Measurements from ENCODE around the gene GJC2. TPM values are rescaled to one million over a fixed set of nuclear protein-coding genes. Genes with fewer than 3 reads are reported as not detected.

GJC2 gene
- polyA plus RNA-seq, 2 of the 4 experiments (the other 2 are of a cell fraction), result 0.09 to 0.48 TPM

DNA sequence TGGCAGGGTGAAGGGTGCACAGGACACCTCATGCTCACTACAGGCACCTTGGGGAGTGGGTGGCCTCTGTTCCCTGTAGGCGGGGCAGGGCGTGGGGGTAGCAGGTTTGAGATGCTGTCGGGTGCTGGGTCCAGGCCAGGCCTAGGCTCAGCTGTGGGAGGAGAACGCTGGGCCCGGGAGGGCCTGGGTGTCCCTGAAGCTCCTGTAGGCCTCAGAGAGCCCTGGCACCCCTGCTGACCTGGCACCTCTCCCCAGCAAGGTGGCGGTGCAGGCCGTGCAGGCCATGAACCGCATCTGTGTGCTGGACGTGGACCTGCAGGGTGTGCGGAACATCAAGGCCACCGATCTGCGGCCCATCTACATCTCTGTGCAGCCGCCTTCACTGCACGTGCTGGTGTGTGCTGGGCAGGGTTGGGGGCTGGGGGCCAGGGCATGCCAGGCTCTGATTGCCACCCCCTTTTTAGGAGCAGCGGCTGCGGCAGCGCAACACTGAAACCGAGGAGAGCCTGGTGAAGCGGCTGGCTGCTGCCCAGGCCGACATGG, 2.5 kb upstream of the GJC2 start (continued):
- TF ChIP-seq, protein P1, sequence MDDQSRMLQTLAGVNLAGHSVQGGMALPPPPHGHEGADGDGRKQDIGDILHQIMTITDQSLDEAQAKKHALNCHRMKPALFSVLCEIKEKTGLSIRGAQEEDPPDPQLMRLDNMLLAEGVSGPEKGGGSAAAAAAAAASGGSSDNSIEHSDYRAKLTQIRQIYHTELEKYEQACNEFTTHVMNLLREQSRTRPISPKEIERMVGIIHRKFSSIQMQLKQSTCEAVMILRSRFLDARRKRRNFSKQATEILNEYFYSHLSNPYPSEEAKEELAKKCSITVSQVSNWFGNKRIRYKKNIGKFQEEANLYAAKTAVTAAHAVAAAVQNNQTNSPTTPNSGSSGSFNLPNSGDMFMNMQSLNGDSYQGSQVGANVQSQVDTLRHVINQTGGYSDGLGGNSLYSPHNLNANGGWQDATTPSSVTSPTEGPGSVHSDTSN (IDR thresholded peaks at IDR 0.05), result no peak
- TF ChIP-seq NPAS2 (CRISPR knock-in tag; IDR thresholded peaks at IDR 0.05; ENCODE audit: borderline replicate concordance), result no peak
- TF ChIP-seq RAD21 (conservative IDR thresholded peaks at IDR 0.05 in 1 of 2, IDR thresholded peaks at IDR 0.05 in 1 of 2), result no peak
- TF ChIP-seq JUNB (IDR thresholded peaks at IDR 0.05), result no peak
- TF ChIP-seq RNF2 (IDR thresholded peaks at IDR 0.05; ENCODE audit: borderline replicate concordance, low read depth), result no peak

DNA sequence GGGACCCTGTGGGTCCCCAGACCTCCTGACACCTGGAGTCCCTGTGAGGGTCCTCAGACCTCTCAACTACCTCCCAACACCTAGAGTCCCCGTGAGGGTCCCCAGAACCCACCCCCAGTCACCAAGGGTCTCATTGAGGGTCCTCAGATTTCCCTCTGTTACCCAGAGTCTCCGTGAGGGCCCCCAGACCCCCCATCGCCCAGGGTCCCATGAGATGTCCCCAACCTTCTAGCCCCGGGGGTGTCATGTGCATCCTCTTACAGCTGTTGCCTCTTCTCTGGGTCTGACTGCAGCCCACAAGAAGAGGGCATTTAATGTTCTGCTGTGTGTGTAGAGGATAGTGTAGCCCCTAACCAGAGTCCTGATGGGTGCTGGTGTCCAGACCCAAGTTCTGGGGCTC, 2.0 kb upstream of the GJC2 start:
- Histone ChIP-seq H3K27ac (no peak overlapping the region), H3K4me1 (peaks cover 5% of the 10 kb centered on the region; the same call in 1 of the 3 replicates), H3K9me3 (no peaks in the 10 kb centered on the region), H3K4me3 (no peak overlapping the region), H3K4me2 (no peak overlapping the region)
- FAIRE-seq, result no peak
- DNase-seq (ENCODE audit: low read depth in 1 of 2, low spot score in 1 of 2), result no peak
- WGBS (ENCODE audit: missing lambda C conversion rate), result 91% methylated on average over 4 of the region's 4 CpGs
- TF ChIP-seq, protein P2, sequence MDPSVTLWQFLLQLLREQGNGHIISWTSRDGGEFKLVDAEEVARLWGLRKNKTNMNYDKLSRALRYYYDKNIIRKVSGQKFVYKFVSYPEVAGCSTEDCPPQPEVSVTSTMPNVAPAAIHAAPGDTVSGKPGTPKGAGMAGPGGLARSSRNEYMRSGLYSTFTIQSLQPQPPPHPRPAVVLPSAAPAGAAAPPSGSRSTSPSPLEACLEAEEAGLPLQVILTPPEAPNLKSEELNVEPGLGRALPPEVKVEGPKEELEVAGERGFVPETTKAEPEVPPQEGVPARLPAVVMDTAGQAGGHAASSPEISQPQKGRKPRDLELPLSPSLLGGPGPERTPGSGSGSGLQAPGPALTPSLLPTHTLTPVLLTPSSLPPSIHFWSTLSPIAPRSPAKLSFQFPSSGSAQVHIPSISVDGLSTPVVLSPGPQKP (IDR thresholded peaks at IDR 0.05; ENCODE audit: low read depth, low read length), result no peak
- TF ChIP-seq NFE2L2 (conservative IDR thresholded peaks at IDR 0.05; ENCODE audit: low read length), result no peak
- no peak for TF ChIP-seq HOXB5 (CRISPR knock-in tag; IDR thresholded peaks at IDR 0.05)
- no peak for TF ChIP-seq ZNF302 (CRISPR knock-in tag; IDR thresholded peaks at IDR 0.05)
- no peak for TF ChIP-seq ZSCAN20 (CRISPR knock-in tag; IDR thresholded peaks at IDR 0.05)
- no peak for TF ChIP-seq NR3C1 (IDR thresholded peaks at IDR 0.05)
- TF ChIP-seq JUNB (IDR thresholded peaks at IDR 0.05), result no peak
- no peak for ATAC-seq
- POLR2A ChIA-PET, result no interaction called here
- CTCF ChIA-PET, result interaction anchor here (0.7 to 2.6 kb wide), 2 partner anchors 18 to 132 kb away, joined by 3 to 9 read pairs; partner anchors contain the start of gene IBA57

DNA sequence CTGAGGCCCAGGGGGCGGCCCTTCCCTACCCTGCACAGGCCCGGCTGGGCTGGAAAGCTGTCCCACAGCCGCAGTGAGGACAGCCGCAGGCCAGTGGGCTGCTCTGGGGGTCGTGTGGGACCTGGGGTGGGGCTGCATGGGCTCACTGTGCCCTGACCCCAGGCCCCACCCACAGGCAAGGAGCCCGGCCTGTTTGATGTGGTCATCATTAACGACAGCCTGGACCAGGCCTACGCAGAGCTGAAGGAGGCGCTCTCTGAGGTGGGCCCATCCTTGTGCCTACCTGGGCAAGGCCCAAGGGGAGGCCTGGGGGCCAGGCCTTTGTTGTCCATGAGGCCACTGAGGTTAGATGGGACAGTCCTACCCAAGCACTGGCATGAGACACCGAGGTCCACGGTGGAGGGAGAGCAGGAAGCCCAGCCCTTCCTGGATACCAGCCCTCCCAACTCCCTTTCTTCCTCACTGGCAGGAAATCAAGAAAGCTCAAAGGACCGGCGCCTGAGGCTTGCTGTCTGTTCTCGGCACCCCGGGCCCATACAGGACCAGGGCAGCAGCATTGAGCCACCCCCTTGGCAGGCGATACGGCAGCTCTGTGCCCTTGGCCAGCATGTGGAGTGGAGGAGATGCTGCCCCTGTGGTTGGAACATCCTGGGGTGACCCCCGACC, 1.4 kb upstream of the GJC2 start:
- no peak overlapping the region for H3K27ac ChIP-seq
- no peak for DNase-seq (ENCODE audit: low read depth in 1 of 2, low spot score in 1 of 2)
- peaks cover 5% of the 10 kb centered on the region; the same call in 1 of the 3 replicates for H3K4me1 ChIP-seq
- POLR2A ChIA-PET, result interaction anchor here (1.0 kb wide), 1 partner anchor 17 kb away, joined by 7 read pairs; the partner anchor contains the start of gene IBA57
- no peaks in the 10 kb centered on the region for H3K9me3 ChIP-seq
- ATAC-seq, result no peak
- H3K4me3 ChIP-seq, result no peak overlapping the region
- WGBS (ENCODE audit: missing lambda C conversion rate), result 85% methylated on average over 8 of the region's 18 CpGs
- FAIRE-seq, result no peak
- no peak overlapping the region for H3K4me2 ChIP-seq
- CTCF ChIA-PET, result interaction anchor here (0.7 to 2.6 kb wide), 4 partner anchors 16 to 132 kb away, joined by 3 to 9 read pairs (median 3); partner anchors contain the start of gene IBA57
- TF ChIP-seq ESRRA (IDR thresholded peaks at IDR 0.05; ENCODE audit: borderline replicate concordance, low read length), result no peak
- TF ChIP-seq ZFP36 (IDR thresholded peaks at IDR 0.05; ENCODE audit: borderline replicate concordance, partially characterized antibody), result no peak
- TF ChIP-seq, protein P3, sequence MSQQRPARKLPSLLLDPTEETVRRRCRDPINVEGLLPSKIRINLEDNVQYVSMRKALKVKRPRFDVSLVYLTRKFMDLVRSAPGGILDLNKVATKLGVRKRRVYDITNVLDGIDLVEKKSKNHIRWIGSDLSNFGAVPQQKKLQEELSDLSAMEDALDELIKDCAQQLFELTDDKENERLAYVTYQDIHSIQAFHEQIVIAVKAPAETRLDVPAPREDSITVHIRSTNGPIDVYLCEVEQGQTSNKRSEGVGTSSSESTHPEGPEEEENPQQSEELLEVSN (IDR thresholded peaks at IDR 0.05; ENCODE audit: borderline replicate concordance, low read depth), result no peak
- TF ChIP-seq, protein P4, sequence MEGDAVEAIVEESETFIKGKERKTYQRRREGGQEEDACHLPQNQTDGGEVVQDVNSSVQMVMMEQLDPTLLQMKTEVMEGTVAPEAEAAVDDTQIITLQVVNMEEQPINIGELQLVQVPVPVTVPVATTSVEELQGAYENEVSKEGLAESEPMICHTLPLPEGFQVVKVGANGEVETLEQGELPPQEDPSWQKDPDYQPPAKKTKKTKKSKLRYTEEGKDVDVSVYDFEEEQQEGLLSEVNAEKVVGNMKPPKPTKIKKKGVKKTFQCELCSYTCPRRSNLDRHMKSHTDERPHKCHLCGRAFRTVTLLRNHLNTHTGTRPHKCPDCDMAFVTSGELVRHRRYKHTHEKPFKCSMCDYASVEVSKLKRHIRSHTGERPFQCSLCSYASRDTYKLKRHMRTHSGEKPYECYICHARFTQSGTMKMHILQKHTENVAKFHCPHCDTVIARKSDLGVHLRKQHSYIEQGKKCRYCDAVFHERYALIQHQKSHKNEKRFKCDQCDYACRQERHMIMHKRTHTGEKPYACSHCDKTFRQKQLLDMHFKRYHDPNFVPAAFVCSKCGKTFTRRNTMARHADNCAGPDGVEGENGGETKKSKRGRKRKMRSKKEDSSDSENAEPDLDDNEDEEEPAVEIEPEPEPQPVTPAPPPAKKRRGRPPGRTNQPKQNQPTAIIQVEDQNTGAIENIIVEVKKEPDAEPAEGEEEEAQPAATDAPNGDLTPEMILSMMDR (IDR thresholded peaks at IDR 0.05), result no peak
- no peak for TF ChIP-seq FOSL2 (IDR thresholded peaks at IDR 0.05)
- TF ChIP-seq FOSL2 (CRISPR knock-in tag; IDR thresholded peaks at IDR 0.05), result no peak

All from A549 (cell line).